NCI-H2196 treated with DMSO at 0.1 percent for 48 hours (cell line): ENCODE data around the gene ZNF883.

ENCODE experiments used
- DNase-seq: peaks from one replicate; lab custom pipeline; 2025; ENCODE audit not compliant: unreplicated experiment; lab: John Stamatoyannopoulos, UW

The ZNF883 gene

DNA sequence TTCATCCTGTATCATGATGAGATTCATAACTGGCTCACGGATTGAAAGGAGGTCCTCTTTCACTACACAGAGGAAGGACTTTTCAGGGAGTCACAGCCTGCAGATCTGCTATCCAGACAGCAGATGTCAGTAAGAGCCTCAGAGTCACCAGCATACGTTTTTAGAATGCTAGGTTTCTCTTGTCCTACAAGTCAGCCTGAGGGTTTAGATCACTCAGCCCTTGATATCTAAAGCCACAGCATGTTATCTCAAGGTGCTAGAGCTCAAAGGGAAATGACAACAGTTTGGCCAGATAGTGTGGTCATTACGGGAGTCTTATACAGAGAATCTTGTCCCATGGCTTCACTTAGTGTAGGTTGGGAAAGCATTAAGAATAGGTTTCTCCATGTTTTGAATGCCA lies 90.4 kb downstream of the ZNF883 start:
- DNase-seq, result peak; percentile 11

DNA sequence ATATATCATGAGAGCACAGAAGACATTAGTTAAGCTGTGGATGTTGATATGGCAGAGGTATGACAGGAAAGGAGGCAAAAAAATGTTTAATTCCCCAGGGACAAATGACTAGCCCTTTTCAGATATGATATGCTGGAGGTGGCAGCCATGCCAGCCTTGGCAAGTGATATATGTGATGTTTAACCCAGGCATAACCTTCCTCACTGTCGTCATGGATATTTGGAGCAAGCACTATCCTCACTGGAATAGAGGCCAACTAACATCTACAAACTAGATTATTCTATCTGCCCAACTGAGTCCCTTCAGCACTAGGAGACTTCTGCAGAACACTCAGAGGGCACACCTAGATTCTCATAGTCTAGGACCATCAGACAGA lies 94.0 kb downstream of the ZNF883 start:
- no peak for DNase-seq

DNA sequence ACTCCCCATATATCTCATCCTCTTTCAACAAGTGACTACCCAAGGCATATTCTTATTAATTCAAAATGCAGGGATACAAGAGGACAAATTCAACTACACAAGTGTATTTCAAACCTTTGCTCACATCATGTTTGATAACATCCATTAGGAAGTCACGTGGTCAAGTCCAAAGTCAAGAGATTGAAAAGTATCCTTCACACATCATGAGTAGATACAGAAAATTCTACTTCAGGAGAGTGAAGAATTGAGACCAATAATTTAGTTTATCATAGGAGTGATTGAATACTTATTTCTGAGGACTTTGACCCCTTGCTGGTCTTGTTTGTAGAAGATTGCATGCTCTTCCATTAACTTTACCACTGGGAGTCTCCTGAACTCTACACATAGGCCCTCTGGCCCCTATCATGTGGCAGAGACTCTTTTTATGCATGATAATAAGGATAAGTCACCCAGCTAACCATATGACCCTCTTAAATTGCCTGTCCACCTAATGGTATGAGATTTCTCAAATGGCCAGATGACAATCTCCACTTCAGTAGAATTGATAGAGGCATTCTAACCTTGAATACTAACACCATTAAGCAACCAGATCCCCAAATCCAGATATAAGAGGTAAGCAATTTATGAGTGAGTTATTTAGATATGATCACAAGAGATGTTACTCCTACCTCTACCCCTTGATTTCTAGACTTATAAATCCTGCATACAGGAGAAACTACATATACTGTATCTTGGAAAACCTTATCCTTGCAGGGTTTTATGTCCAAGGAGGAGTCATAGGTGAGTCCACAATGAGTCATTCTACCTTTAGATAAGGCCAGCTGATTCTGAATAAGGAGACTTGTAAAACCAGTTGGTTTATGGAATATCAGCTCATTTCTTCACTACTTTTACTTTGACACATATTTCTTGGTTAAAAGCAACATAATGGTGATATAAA lies 94.7 kb downstream of the ZNF883 start:
- DNase-seq, result no peak

DNA sequence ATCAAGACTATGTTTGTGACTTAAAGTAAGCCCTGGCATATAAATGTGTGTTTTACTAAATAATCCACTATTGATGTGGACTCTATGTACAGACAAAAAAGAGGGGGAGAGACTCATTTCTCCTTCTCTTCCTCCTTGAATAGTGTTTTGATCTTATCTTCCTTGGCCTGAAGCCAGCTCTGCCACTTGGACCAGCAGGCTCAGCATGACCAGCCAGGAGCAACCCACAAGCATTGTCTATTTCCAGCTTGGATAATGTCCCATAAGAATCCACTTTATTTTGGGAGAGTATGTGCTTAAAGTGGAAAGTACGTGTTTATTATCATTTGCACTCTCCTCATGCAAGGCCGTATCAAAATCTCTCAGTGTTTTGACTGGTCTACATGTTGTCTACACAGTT lies 97.5 kb downstream of the ZNF883 start:
- DNase-seq, result no peak

GRCh38 chr9:112913326-112913725 lies 98.7 kb downstream of the ZNF883 start:
- DNase-seq, result no peak

- no peak for DNase-seq
Observed at GRCh38 chr9:112912636-112913035, 99.4 kb downstream of the ZNF883 start.

GRCh38 chr9:112911736-112912135 lies 100.3 kb downstream of the ZNF883 start:
- DNase-seq, result no peak
